Astrocyte (in vitro differentiated cells and primary cell): ENCODE data around the gene TBXAS1. TPM values are rescaled to one million over a fixed set of nuclear protein-coding genes. Genes with fewer than 3 reads are reported as not detected.

Experiments used
- DNase-seq: peaks from one replicate; pipeline ENCODE4 v3.0.0-alpha.2; 2010; ENCODE audit warnings: low read depth
- FAIRE-seq: peaks from 2 replicates; lab custom pipeline; 2011; peaks lifted over from hg19 to GRCh38; lab: Jason Lieb, UNC
- H2AFZ ChIP-seq: 2 replicates; pipeline ENCODE4 v1.6.0; 2012; ENCODE audit warnings: low read depth, low read length, inconsistent platforms
- H3K27ac ChIP-seq: 2 replicates; pipeline ENCODE4 v1.5.1; 2011; ENCODE audit warnings: low read depth, low read length, inconsistent platforms
- H3K27me3 ChIP-seq: 2 replicates; pipeline ENCODE4 v1.6.0; 2011; ENCODE audit warnings: low read length, inconsistent platforms; ENCODE audit not compliant: insufficient read depth
- H3K36me3 ChIP-seq: 2 replicates; pipeline ENCODE4 v1.5.1; 2011; ENCODE audit warnings: low read length, inconsistent platforms; ENCODE audit not compliant: insufficient read depth
- H3K4me1 ChIP-seq: 2 replicates; pipeline ENCODE4 v1.5.1; 2011; ENCODE audit warnings: low read length, inconsistent platforms; ENCODE audit not compliant: insufficient read depth
- H3K4me2 ChIP-seq: 2 replicates; pipeline ENCODE4 v1.6.0; 2012; ENCODE audit warnings: low read length, inconsistent platforms
- H3K4me3 ChIP-seq: 2 replicates; pipeline ENCODE4 v1.5.1; 2011; ENCODE audit warnings: low read depth, mild to moderate bottlenecking, low read length, inconsistent platforms; ENCODE audit not compliant: insufficient read depth
- H3K79me2 ChIP-seq: 2 replicates; pipeline ENCODE4 v1.6.0; 2012; ENCODE audit warnings: mild to moderate bottlenecking, low read length, inconsistent platforms; ENCODE audit not compliant: insufficient read depth
- H3K9ac ChIP-seq: 2 replicates; pipeline ENCODE4 v1.6.0; 2012; ENCODE audit warnings: mild to moderate bottlenecking, low read length, inconsistent platforms
- H3K9me3 ChIP-seq: 2 replicates; pipeline ENCODE4 v1.5.1; 2012; ENCODE audit warnings: low read depth, mild to moderate bottlenecking, low read length, inconsistent platforms; ENCODE audit not compliant: insufficient read depth
- H4K20me1 ChIP-seq: 2 replicates; pipeline ENCODE4 v1.6.0; 2012; ENCODE audit warnings: low read length, inconsistent platforms; ENCODE audit not compliant: insufficient read depth
- H3K27ac Mint-ChIP-seq: one replicate; pipeline ENCODE4 v1.8.0; 2021; ENCODE audit warnings: mild to moderate bottlenecking, mixed read lengths; ENCODE audit not compliant: unreplicated experiment
- H3K27me3 Mint-ChIP-seq: one replicate; pipeline ENCODE4 v1.8.0; 2021; ENCODE audit warnings: low read depth, mixed read lengths; ENCODE audit not compliant: unreplicated experiment
- H3K36me3 Mint-ChIP-seq: one replicate; pipeline ENCODE4 v1.8.0; 2021; ENCODE audit warnings: low read depth, mixed read lengths; ENCODE audit not compliant: unreplicated experiment
- H3K4me1 Mint-ChIP-seq: one replicate; pipeline ENCODE4 v1.8.0; 2021; ENCODE audit warnings: low read depth, mixed read lengths; ENCODE audit not compliant: unreplicated experiment
- H3K4me3 Mint-ChIP-seq: one replicate; pipeline ENCODE4 v1.8.0; 2021; ENCODE audit warnings: mild to moderate bottlenecking, moderate library complexity, mixed read lengths; ENCODE audit not compliant: unreplicated experiment
- H3K9me3 Mint-ChIP-seq: one replicate; pipeline ENCODE4 v1.8.0; 2021; ENCODE audit warnings: mild to moderate bottlenecking, mixed read lengths; ENCODE audit not compliant: unreplicated experiment
- EZH2 ChIP-seq: IDR thresholded peaks from 2 replicates; pipeline ENCODE4 v1.6.1; 2012; ENCODE audit warnings: mild to moderate bottlenecking, low read length, inconsistent platforms; ENCODE audit not compliant: insufficient read depth
- total RNA-seq: library from RNA; stranded (reverse); gene quantifications from 2 replicates; pipeline ENCODE4 v1.2.1, GENCODE V29; 2021
- TF ChIP-seq, protein P1 (sequence below): IDR thresholded peaks from 2 replicates; pipeline ENCODE4 v1.5.1; 2011; ENCODE audit warnings: low read depth, mild to moderate bottlenecking, inconsistent platforms, low read length, moderate library complexity; ENCODE audit not compliant: insufficient read depth

Gene TBXAS1
- total RNA-seq, 1 donor from 2014 or later: 1.1 TPM

DNA sequence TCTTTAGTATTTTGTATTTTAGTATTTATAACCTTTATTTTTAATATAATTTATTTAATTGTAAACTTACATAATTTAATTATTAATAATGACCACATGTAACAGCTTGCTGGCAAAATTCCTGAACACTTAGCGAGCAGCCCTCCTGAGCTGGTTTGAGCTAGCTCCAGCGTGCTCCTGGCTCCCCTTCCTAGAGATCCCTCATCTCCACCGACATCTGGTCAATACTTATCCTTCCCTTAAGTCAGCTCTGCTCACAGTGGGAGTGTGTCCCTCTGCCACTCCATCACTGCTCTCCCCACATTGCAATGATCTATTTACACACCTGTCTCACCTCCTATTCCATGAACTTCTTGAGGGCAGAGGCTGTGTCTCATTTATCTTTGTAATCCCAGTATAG, 20.6 kb upstream of the TBXAS1 start:
- Histone ChIP-seq H3K9ac (no peak overlapping the region), H3K27ac (no peak overlapping the region), H3K27me3 (no peaks in the 10 kb centered on the region), H2AFZ (no peak overlapping the region), H3K4me3 (no peak overlapping the region), H4K20me1 (no peaks in the 10 kb centered on the region), H3K9me3 (peaks cover 2% of the 10 kb centered on the region), H3K79me2 (no peaks in the 10 kb centered on the region), H3K4me1 (no peaks in the 10 kb centered on the region), H3K4me2 (no peak overlapping the region), H3K36me3 (no peaks in the 10 kb centered on the region)
- Mint-ChIP-seq H3K4me3 (no peak overlapping the region), H3K27ac (no peak overlapping the region), H3K9me3 (peaks cover 6% of the 10 kb centered on the region), H3K36me3 (no peaks in the 10 kb centered on the region), H3K27me3 (peaks cover 6% of the 10 kb centered on the region), H3K4me1 (peaks cover 5% of the 10 kb centered on the region)
- FAIRE-seq (no peak), DNase-seq (no peak)
- TF ChIP-seq, protein P1, sequence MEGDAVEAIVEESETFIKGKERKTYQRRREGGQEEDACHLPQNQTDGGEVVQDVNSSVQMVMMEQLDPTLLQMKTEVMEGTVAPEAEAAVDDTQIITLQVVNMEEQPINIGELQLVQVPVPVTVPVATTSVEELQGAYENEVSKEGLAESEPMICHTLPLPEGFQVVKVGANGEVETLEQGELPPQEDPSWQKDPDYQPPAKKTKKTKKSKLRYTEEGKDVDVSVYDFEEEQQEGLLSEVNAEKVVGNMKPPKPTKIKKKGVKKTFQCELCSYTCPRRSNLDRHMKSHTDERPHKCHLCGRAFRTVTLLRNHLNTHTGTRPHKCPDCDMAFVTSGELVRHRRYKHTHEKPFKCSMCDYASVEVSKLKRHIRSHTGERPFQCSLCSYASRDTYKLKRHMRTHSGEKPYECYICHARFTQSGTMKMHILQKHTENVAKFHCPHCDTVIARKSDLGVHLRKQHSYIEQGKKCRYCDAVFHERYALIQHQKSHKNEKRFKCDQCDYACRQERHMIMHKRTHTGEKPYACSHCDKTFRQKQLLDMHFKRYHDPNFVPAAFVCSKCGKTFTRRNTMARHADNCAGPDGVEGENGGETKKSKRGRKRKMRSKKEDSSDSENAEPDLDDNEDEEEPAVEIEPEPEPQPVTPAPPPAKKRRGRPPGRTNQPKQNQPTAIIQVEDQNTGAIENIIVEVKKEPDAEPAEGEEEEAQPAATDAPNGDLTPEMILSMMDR: no peak
- no peak for TF ChIP-seq EZH2

DNA sequence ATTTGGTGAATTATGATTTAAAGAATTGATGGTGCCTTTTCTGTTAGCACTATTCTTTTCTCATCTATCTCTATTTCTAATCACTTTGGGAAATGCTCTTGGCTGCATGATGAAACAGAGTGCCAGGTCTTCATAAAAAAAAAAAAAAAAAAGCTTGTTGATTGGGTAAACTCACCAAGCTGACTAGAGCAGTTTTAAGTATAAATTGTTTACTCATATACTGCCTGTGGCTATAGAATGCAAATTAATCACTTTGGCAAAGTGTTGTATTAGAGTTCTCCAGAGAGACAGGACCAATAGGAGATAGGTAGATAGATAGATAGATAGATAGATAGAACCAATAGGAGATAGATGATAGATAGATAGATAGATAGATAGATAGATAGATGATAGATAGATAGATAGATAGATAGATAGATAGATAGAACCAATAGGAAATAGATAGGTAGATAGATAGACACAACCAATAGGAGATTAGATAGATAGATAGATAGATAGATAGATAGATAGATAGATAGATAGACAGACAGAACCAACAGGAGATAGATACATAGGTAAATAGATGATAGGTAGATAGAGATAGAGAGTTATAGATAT, 20.1 kb upstream of the TBXAS1 start:
- Mint-ChIP-seq H3K4me1 (peaks cover 5% of the 10 kb centered on the region), H3K27me3 (peaks cover 6% of the 10 kb centered on the region), H3K27ac (no peak overlapping the region), H3K4me3 (no peak overlapping the region), H3K36me3 (no peaks in the 10 kb centered on the region), H3K9me3 (peaks cover 6% of the 10 kb centered on the region)
- no peak overlapping the region for H3K9ac ChIP-seq
- no peak overlapping the region for H3K4me3 ChIP-seq
- H3K9me3 ChIP-seq: no peaks in the 10 kb centered on the region
- H4K20me1 ChIP-seq: no peaks in the 10 kb centered on the region
- FAIRE-seq (no peak), DNase-seq (no peak)
- peaks cover 4% of the 10 kb centered on the region for H3K27me3 ChIP-seq
- TF ChIP-seq EZH2: no peak
- TF ChIP-seq, protein P1: no peak
- no peak overlapping the region for H2AFZ ChIP-seq
- no peak overlapping the region for H3K4me2 ChIP-seq
- no peaks in the 10 kb centered on the region for H3K4me1 ChIP-seq
- no peaks in the 10 kb centered on the region for H3K36me3 ChIP-seq
- no peak overlapping the region for H3K27ac ChIP-seq
- no peaks in the 10 kb centered on the region for H3K79me2 ChIP-seq

DNA sequence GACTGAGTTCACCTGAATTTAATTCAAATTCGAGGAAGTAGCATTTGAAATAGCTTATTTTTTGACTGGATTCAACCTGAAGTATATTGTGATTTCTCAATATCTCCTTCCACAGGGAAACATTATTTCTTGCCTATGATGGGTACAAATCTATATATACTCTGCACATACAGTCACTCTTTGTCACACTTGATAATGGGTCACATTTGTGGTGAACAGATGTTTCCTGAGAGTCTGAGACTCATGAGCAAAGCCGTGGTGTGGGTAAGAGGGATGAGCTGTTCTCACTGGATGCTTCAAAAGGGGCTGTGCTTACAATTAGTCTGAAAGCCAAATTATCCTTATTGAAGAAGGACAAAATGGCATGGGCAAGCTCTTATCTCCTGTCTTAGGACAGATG, 18.0 kb upstream of the TBXAS1 start:
- Histone ChIP-seq H3K36me3 (no peaks in the 10 kb centered on the region), H3K4me3 (no peak overlapping the region), H2AFZ (no peak overlapping the region), H4K20me1 (no peaks in the 10 kb centered on the region), H3K4me1 (no peaks in the 10 kb centered on the region), H3K79me2 (no peaks in the 10 kb centered on the region), H3K4me2 (no peak overlapping the region), H3K27me3 (peaks cover 8% of the 10 kb centered on the region), H3K9me3 (no peaks in the 10 kb centered on the region), H3K9ac (no peak overlapping the region), H3K27ac (no peak overlapping the region)
- FAIRE-seq (no peak), DNase-seq (no peak)
- TF ChIP-seq, protein P1: no peak
- TF ChIP-seq EZH2: no peak
- Mint-ChIP-seq H3K4me1 (peaks cover 5% of the 10 kb centered on the region), H3K9me3 (peaks cover 5% of the 10 kb centered on the region), H3K27me3 (peaks cover 16% of the 10 kb centered on the region), H3K36me3 (no peaks in the 10 kb centered on the region), H3K4me3 (no peak overlapping the region), H3K27ac (no peak overlapping the region)
